SK-N-SH treated with all-trans-retinoic acid at 6 μM for 48 hours (cell line): ENCODE measurements around the gene ATL1.

Experiments used
- ATAC-seq: fragments of 200-7000 bp; cut with Tn5 transposase; 3 replicates; pipeline ENCODE4 v1.9.1; 2020; ENCODE audit warnings: mild to moderate bottlenecking, moderate library complexity
- ARNTL ChIP-seq: fragments of 450-650 bp; formaldehyde crosslinking; IDR thresholded peaks from 2 replicates; pipeline ENCODE4 v1.5.0; 2020; ENCODE audit warnings: low read depth, mild to moderate bottlenecking, moderate library complexity, borderline replicate concordance
- BACH2 ChIP-seq: fragments of 250-450 bp; sonication (Bioruptor Pico); IDR thresholded peaks from 2 replicates; pipeline ENCODE4 v1.9.0; 2021; ENCODE audit warnings: mild to moderate bottlenecking, borderline replicate concordance
- CSDC2 ChIP-seq: fragments of 250-450 bp; sonication (Bioruptor Pico); IDR thresholded peaks from 2 replicates; pipeline ENCODE4 v1.5.0; 2020; ENCODE audit warnings: mild to moderate bottlenecking, moderate library complexity
- ESRRG ChIP-seq: fragments of 250-450 bp; sonication (Bioruptor Pico); IDR thresholded peaks from 2 replicates; pipeline ENCODE4 v1.6.1; 2021; ENCODE audit warnings: mild to moderate bottlenecking
- GLIS3 ChIP-seq: fragments of 250-450 bp; sonication (Bioruptor Pico); IDR thresholded peaks from 2 replicates; pipeline ENCODE4 v1.5.0; 2020; ENCODE audit warnings: mild to moderate bottlenecking, moderate library complexity
- ISL1 ChIP-seq: fragments of 250-450 bp; sonication (Bioruptor Pico); IDR thresholded peaks from 2 replicates; pipeline ENCODE4 v2.1.2; 2022; ENCODE audit warnings: mild to moderate bottlenecking, moderate library complexity
- OSR1 ChIP-seq: fragments of 250-450 bp; sonication (Bioruptor Pico); IDR thresholded peaks from 2 replicates; pipeline ENCODE4 v1.8.0; 2022; ENCODE audit warnings: moderate library complexity, mild to moderate bottlenecking, inconsistent platforms
- PPARA ChIP-seq: fragments of 250-450 bp; sonication (Bioruptor Pico); IDR thresholded peaks from 2 replicates; pipeline ENCODE4 v1.5.0; 2020; ENCODE audit warnings: mild to moderate bottlenecking, borderline replicate concordance
- RARB ChIP-seq: fragments of 250-450 bp; sonication (Bioruptor Pico); IDR thresholded peaks from 2 replicates; pipeline ENCODE4 v1.8.0; 2021; ENCODE audit warnings: mild to moderate bottlenecking, moderate library complexity
- SNAI2 ChIP-seq: fragments of 250-450 bp; sonication (Bioruptor Pico); IDR thresholded peaks from 2 replicates; pipeline ENCODE4 v1.5.0; 2020; ENCODE audit warnings: mild to moderate bottlenecking, moderate library complexity
- TCF4 ChIP-seq: fragments of 250-450 bp; sonication (Bioruptor Pico); IDR thresholded peaks from 2 replicates; pipeline ENCODE4 v1.8.0; 2021; ENCODE audit warnings: mild to moderate bottlenecking, moderate library complexity, borderline replicate concordance
- TOX ChIP-seq: fragments of 250-450 bp; sonication (Bioruptor Pico); IDR thresholded peaks from 2 replicates; pipeline ENCODE4 v1.8.0; 2021; ENCODE audit warnings: mild to moderate bottlenecking, moderate library complexity, borderline replicate concordance
- ZC3H10 ChIP-seq: fragments of 250-450 bp; sonication (Bioruptor Pico); IDR thresholded peaks from 2 replicates; pipeline ENCODE4 v1.5.1; 2021; ENCODE audit warnings: mild to moderate bottlenecking, moderate library complexity
- ZFP3 ChIP-seq: fragments of 250-450 bp; sonication (Bioruptor Pico); IDR thresholded peaks from 2 replicates; pipeline ENCODE4 v1.5.0; 2020; ENCODE audit warnings: mild to moderate bottlenecking, moderate library complexity
- ZFP30 ChIP-seq: fragments of 450-650 bp; formaldehyde crosslinking; IDR thresholded peaks from 2 replicates; pipeline ENCODE4 v1.5.0; 2022; ENCODE audit warnings: mild to moderate bottlenecking, moderate library complexity
- ZNF565 ChIP-seq: fragments of 450-650 bp; formaldehyde crosslinking; conservative IDR thresholded peaks from 2 replicates; pipeline ENCODE4 v1.5.0; 2020; ENCODE audit warnings: low read depth, mild to moderate bottlenecking, moderate library complexity
- ZNF8 ChIP-seq: fragments of 450-650 bp; formaldehyde crosslinking; IDR thresholded peaks from 2 replicates; pipeline ENCODE4 v1.5.0; 2020; ENCODE audit warnings: mild to moderate bottlenecking, moderate library complexity
- TF ChIP-seq, protein P1 (sequence below): fragments of 250-450 bp; sonication (Bioruptor Pico); IDR thresholded peaks from 2 replicates; pipeline ENCODE4 v1.8.0; 2020; ENCODE audit warnings: mild to moderate bottlenecking, moderate library complexity, borderline replicate concordance
- TF ChIP-seq, protein P2 (sequence below): fragments of 250-450 bp; sonication (Bioruptor Pico); IDR thresholded peaks from 2 replicates; pipeline ENCODE4 v1.8.0; 2021; ENCODE audit warnings: low read depth, mild to moderate bottlenecking, moderate library complexity, borderline replicate concordance
- TF ChIP-seq, protein P3 (sequence below): fragments of 250-450 bp; sonication (Bioruptor Pico); IDR thresholded peaks from 2 replicates; pipeline ENCODE4 v1.5.0; 2020; ENCODE audit warnings: mild to moderate bottlenecking, moderate library complexity
- TF ChIP-seq, protein P4 (sequence below): fragments of 250-450 bp; sonication (Bioruptor Pico); IDR thresholded peaks from 2 replicates; pipeline ENCODE4 v1.5.1; 2020; ENCODE audit warnings: low read depth, mild to moderate bottlenecking, moderate library complexity
- TF ChIP-seq, protein P5 (sequence below): fragments of 250-450 bp; sonication (Bioruptor Pico); IDR thresholded peaks from 2 replicates; pipeline ENCODE4 v1.5.1; 2021; ENCODE audit warnings: mild to moderate bottlenecking, moderate library complexity

ATL1 gene

DNA sequence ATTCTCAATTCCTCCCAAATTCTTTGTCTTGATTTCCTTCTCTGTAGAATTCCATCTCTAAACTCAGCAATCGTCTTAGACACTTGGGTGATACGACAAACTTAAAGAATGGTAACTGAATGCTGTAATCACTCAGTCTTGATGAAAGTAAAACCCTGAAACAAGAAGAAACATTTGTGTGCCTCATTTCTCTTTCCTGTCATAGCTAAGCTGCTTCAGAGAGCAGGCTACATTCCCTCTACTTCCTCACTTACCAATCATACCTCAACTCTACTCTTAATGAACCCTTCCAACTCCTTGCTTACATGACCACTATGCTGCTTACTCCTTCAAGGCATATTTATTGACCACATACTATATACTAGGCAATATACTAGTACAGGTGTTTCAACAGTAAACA, 35.9 kb upstream of the ATL1 start:
- ATAC-seq, result no peak
- no peak for TF ChIP-seq ZFP30 (CRISPR knock-in tag)
- TF ChIP-seq, protein P1, sequence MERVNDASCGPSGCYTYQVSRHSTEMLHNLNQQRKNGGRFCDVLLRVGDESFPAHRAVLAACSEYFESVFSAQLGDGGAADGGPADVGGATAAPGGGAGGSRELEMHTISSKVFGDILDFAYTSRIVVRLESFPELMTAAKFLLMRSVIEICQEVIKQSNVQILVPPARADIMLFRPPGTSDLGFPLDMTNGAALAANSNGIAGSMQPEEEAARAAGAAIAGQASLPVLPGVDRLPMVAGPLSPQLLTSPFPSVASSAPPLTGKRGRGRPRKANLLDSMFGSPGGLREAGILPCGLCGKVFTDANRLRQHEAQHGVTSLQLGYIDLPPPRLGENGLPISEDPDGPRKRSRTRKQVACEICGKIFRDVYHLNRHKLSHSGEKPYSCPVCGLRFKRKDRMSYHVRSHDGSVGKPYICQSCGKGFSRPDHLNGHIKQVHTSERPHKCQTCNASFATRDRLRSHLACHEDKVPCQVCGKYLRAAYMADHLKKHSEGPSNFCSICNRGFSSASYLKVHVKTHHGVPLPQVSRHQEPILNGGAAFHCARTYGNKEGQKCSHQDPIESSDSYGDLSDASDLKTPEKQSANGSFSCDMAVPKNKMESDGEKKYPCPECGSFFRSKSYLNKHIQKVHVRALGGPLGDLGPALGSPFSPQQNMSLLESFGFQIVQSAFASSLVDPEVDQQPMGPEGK (CRISPR knock-in tag), result no peak
- TF ChIP-seq, protein P2, sequence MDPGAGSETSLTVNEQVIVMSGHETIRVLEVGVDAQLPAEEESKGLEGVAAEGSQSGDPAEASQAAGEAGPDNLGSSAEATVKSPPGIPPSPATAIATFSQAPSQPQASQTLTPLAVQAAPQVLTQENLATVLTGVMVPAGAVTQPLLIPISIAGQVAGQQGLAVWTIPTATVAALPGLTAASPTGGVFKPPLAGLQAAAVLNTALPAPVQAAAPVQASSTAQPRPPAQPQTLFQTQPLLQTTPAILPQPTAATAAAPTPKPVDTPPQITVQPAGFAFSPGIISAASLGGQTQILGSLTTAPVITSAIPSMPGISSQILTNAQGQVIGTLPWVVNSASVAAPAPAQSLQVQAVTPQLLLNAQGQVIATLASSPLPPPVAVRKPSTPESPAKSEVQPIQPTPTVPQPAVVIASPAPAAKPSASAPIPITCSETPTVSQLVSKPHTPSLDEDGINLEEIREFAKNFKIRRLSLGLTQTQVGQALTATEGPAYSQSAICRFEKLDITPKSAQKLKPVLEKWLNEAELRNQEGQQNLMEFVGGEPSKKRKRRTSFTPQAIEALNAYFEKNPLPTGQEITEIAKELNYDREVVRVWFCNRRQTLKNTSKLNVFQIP (CRISPR knock-in tag), result no peak
- no peak for TF ChIP-seq TCF4 (CRISPR knock-in tag)
- no peak for TF ChIP-seq CSDC2 (CRISPR knock-in tag)
- TF ChIP-seq ESRRG (CRISPR knock-in tag), result no peak
- no peak for TF ChIP-seq ARNTL (CRISPR knock-in tag)
- no peak for TF ChIP-seq ISL1 (CRISPR knock-in tag)
- no peak for TF ChIP-seq GLIS3 (CRISPR knock-in tag)
- no peak for TF ChIP-seq ZFP3 (CRISPR knock-in tag)
- TF ChIP-seq SNAI2 (CRISPR knock-in tag), result no peak
- no peak for TF ChIP-seq ZNF8 (CRISPR knock-in tag)
- TF ChIP-seq ZNF565 (CRISPR knock-in tag), result no peak
- no peak for TF ChIP-seq OSR1 (CRISPR knock-in tag)
- TF ChIP-seq RARB (CRISPR knock-in tag), result no peak
- TF ChIP-seq, protein P3, sequence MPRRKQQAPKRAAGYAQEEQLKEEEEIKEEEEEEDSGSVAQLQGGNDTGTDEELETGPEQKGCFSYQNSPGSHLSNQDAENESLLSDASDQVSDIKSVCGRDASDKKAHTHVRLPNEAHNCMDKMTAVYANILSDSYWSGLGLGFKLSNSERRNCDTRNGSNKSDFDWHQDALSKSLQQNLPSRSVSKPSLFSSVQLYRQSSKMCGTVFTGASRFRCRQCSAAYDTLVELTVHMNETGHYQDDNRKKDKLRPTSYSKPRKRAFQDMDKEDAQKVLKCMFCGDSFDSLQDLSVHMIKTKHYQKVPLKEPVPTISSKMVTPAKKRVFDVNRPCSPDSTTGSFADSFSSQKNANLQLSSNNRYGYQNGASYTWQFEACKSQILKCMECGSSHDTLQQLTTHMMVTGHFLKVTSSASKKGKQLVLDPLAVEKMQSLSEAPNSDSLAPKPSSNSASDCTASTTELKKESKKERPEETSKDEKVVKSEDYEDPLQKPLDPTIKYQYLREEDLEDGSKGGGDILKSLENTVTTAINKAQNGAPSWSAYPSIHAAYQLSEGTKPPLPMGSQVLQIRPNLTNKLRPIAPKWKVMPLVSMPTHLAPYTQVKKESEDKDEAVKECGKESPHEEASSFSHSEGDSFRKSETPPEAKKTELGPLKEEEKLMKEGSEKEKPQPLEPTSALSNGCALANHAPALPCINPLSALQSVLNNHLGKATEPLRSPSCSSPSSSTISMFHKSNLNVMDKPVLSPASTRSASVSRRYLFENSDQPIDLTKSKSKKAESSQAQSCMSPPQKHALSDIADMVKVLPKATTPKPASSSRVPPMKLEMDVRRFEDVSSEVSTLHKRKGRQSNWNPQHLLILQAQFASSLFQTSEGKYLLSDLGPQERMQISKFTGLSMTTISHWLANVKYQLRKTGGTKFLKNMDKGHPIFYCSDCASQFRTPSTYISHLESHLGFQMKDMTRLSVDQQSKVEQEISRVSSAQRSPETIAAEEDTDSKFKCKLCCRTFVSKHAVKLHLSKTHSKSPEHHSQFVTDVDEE (CRISPR knock-in tag), result no peak
- TF ChIP-seq, protein P4, sequence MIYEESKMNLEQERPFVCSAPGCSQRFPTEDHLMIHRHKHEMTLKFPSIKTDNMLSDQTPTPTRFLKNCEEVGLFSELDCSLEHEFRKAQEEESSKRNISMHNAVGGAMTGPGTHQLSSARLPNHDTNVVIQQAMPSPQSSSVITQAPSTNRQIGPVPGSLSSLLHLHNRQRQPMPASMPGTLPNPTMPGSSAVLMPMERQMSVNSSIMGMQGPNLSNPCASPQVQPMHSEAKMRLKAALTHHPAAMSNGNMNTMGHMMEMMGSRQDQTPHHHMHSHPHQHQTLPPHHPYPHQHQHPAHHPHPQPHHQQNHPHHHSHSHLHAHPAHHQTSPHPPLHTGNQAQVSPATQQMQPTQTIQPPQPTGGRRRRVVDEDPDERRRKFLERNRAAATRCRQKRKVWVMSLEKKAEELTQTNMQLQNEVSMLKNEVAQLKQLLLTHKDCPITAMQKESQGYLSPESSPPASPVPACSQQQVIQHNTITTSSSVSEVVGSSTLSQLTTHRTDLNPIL (CRISPR knock-in tag), result no peak
- TF ChIP-seq ZC3H10 (CRISPR knock-in tag), result no peak
- TF ChIP-seq BACH2 (CRISPR knock-in tag), result no peak
- no peak for TF ChIP-seq TOX (CRISPR knock-in tag)

DNA sequence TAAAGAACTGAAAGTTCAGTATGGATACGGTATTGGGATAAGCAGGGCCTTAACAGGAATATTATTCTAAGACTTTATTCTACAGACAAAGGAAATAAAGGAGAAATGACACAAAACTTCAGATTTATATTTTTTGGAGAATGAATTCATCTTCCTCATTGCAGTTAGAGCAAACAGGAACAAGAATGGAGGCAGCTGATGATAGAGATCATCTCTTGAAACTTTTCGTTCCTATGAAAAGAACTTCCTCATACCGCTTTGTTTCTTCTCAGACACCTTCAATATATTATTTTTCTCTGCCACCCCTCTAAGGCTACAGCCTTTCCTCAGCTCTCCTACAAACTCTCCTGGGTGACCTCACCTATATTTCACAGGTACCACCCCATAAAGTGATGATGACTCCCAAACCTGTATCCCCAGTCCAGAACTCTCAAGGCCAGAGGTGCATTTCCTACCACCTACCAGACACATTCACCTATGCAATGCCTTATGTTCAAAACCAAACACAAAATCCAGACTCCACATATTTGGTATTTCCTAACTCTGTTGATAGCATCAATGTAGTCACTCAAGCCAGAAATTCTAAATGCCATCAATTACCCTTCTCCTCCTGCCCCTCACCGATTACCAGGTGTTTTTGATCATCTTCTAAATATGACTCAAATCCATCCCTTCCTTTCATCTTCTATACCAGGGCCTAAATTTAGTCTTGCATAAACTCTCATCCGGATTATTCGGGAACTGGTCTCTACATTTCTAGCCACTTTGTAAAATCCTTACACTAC, 35.0 kb upstream of the ATL1 start:
- ATAC-seq, result peak; percentile 6; the same call in 2 of the 3 replicates
- no peak for TF ChIP-seq RARB (CRISPR knock-in tag)
- no peak for TF ChIP-seq ZNF8 (CRISPR knock-in tag)
- no peak for TF ChIP-seq ARNTL (CRISPR knock-in tag)

DNA sequence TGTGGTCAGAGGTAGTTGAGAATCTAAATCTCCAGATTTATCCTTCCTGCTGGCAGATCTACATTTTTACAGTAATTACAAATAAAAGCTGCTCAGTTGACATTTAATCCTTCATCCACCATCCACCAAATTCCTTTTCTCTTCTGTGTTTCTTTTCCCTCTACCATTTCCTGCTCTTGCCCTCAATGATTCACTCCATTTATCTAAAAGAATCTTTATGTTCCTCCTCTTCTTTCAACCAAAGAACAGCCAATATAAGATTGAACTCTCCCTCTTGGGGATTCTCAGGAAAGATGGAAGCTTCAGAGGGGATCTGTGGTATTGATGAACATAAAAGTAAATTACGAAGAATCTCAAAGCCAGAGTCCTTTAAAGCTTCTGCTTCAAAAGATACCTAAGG, 31.9 kb upstream of the ATL1 start:
- ATAC-seq, result no peak
- TF ChIP-seq ZC3H10 (CRISPR knock-in tag), result no peak
- no peak for TF ChIP-seq ZNF565 (CRISPR knock-in tag)
- TF ChIP-seq, protein P4 (CRISPR knock-in tag), result no peak
- TF ChIP-seq ISL1 (CRISPR knock-in tag), result no peak
- TF ChIP-seq PPARA, result no peak
- no peak for TF ChIP-seq ARNTL (CRISPR knock-in tag)
- TF ChIP-seq, protein P5, sequence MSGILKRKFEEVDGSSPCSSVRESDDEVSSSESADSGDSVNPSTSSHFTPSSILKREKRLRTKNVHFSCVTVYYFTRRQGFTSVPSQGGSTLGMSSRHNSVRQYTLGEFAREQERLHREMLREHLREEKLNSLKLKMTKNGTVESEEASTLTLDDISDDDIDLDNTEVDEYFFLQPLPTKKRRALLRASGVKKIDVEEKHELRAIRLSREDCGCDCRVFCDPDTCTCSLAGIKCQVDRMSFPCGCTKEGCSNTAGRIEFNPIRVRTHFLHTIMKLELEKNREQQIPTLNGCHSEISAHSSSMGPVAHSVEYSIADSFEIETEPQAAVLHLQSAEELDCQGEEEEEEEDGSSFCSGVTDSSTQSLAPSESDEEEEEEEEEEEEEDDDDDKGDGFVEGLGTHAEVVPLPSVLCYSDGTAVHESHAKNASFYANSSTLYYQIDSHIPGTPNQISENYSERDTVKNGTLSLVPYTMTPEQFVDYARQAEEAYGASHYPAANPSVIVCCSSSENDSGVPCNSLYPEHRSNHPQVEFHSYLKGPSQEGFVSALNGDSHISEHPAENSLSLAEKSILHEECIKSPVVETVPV (CRISPR knock-in tag), result no peak
- TF ChIP-seq, protein P2 (CRISPR knock-in tag), result no peak
